H9 (cell line): ENCODE results near the gene ASTN2. TPM values are rescaled to one million over a fixed set of nuclear protein-coding genes. Genes with fewer than 3 reads are reported as not detected.

Source experiments
- DNase-seq: peaks from one replicate; pipeline ENCODE4 v3.0.0-alpha.2; 2017
- H2AFZ ChIP-seq: one replicate; pipeline ENCODE4 v1.6.1; 2013; ENCODE audit warnings: mild to moderate bottlenecking, low read length, control low read depth, moderate library complexity
- H2AK5ac ChIP-seq: 2 replicates; pipeline ENCODE4 v1.6.1; 2013; ENCODE audit warnings: low read length, control low read depth, mixed read lengths; ENCODE audit not compliant: insufficient read length
- H2BK120ac ChIP-seq: one replicate; pipeline ENCODE4 v1.6.1; 2013; ENCODE audit warnings: low read depth, mild to moderate bottlenecking, low read length, control low read depth, inconsistent platforms; ENCODE audit not compliant: poor library complexity, severe bottlenecking
- H2BK12ac ChIP-seq: 2 replicates; pipeline ENCODE4 v1.6.1; 2013; ENCODE audit warnings: low read length, control low read depth, mixed read lengths, low read depth; ENCODE audit not compliant: insufficient read length
- H2BK15ac ChIP-seq: 2 replicates; pipeline ENCODE4 v1.6.1; 2013; ENCODE audit warnings: low read depth, low read length, control low read depth
- H2BK20ac ChIP-seq: one replicate; pipeline ENCODE4 v1.6.1; 2013; ENCODE audit warnings: low read depth, mild to moderate bottlenecking, low read length, control low read depth, inconsistent platforms; ENCODE audit not compliant: poor library complexity, severe bottlenecking
- H2BK5ac ChIP-seq: 2 replicates; pipeline ENCODE4 v1.6.1; 2013; ENCODE audit warnings: low read length, control low read depth, mixed read lengths; ENCODE audit not compliant: insufficient read length
- H3K14ac ChIP-seq: 2 replicates; pipeline ENCODE4 v1.6.1; 2013; ENCODE audit warnings: low read length, control low read depth; ENCODE audit not compliant: insufficient read depth
- H3K18ac ChIP-seq: 2 replicates; pipeline ENCODE4 v1.6.1; 2013; ENCODE audit warnings: low read depth, mild to moderate bottlenecking, mixed read lengths, low read length, control low read depth; ENCODE audit not compliant: insufficient read length
- H3K23ac ChIP-seq: 2 replicates; pipeline ENCODE4 v1.6.1; 2013; ENCODE audit warnings: low read length, control low read depth, mixed read lengths, low read depth; ENCODE audit not compliant: insufficient read length
- H3K23me2 ChIP-seq: 2 replicates; pipeline ENCODE4 v1.6.1; 2013; ENCODE audit warnings: low read depth, mild to moderate bottlenecking, mixed read lengths, low read length, control low read depth; ENCODE audit not compliant: insufficient read length, poor library complexity, severe bottlenecking
- H3K27ac ChIP-seq: 2 replicates; pipeline ENCODE4 v1.5.1; 2013; ENCODE audit warnings: low read length, control low read depth, mixed read lengths, low read depth; ENCODE audit not compliant: insufficient read length
- H3K27me3 ChIP-seq: 2 replicates; pipeline ENCODE4 v1.6.1; 2013; ENCODE audit warnings: low read length, control low read depth, inconsistent platforms; ENCODE audit not compliant: insufficient read depth
- H3K4ac ChIP-seq: 2 replicates; pipeline ENCODE4 v1.6.1; 2013; ENCODE audit warnings: low read depth, mild to moderate bottlenecking, control low read depth, inconsistent platforms, low read length, moderate library complexity
- H3K4me1 ChIP-seq: 2 replicates; pipeline ENCODE4 v1.6.1; 2013; ENCODE audit warnings: low read length, control low read depth, inconsistent platforms; ENCODE audit not compliant: insufficient read depth
- H3K4me2 ChIP-seq: 2 replicates; pipeline ENCODE4 v1.6.1; 2013; ENCODE audit warnings: low read length, control low read depth, mixed read lengths; ENCODE audit not compliant: insufficient read length, insufficient read depth
- H3K56ac ChIP-seq: 2 replicates; pipeline ENCODE4 v1.6.1; 2013; ENCODE audit warnings: low read depth, mild to moderate bottlenecking, mixed read lengths, low read length, control low read depth; ENCODE audit not compliant: insufficient read length
- H3K79me1 ChIP-seq: 2 replicates; pipeline ENCODE4 v1.6.1; 2013; ENCODE audit warnings: low read depth, mild to moderate bottlenecking, moderate library complexity, low read length, control low read depth, inconsistent platforms; ENCODE audit not compliant: insufficient read depth, poor library complexity, severe bottlenecking
- H3K79me2 ChIP-seq: 2 replicates; pipeline ENCODE4 v1.6.1; 2013; ENCODE audit warnings: low read length, control low read depth, inconsistent platforms; ENCODE audit not compliant: insufficient read depth
- H3K9ac ChIP-seq: 2 replicates; pipeline ENCODE4 v1.6.1; 2013; ENCODE audit warnings: low read length, control low read depth, mixed read lengths; ENCODE audit not compliant: insufficient read length; ENCODE audit errors: extremely low read depth
- H3K9me3 ChIP-seq: one replicate; pipeline ENCODE4 v1.6.1; 2013; ENCODE audit warnings: low read depth, low read length, inconsistent platforms; ENCODE audit not compliant: control insufficient read depth
- H3T11ph ChIP-seq: one replicate; pipeline ENCODE4 v1.6.1; 2013; ENCODE audit warnings: mild to moderate bottlenecking, low read length, control low read depth, inconsistent platforms
- H4K20me1 ChIP-seq: one replicate; pipeline ENCODE4 v1.6.1; 2013; ENCODE audit not compliant: control insufficient read depth, insufficient read length, insufficient read depth
- H4K5ac ChIP-seq: 2 replicates; pipeline ENCODE4 v1.6.1; 2013; ENCODE audit warnings: low read depth, mild to moderate bottlenecking, mixed read lengths, low read length, control low read depth; ENCODE audit not compliant: insufficient read length
- H4K8ac ChIP-seq: replicated peaks from 2 replicates; pipeline ENCODE4 v1.6.1; 2013; ENCODE audit warnings: low read length, control low read depth, mixed read lengths, low read depth; ENCODE audit not compliant: insufficient read length
- H4K91ac ChIP-seq: 2 replicates; pipeline ENCODE4 v1.6.1; 2013; ENCODE audit warnings: low read depth, mild to moderate bottlenecking, moderate library complexity, mixed read lengths, low read length, control low read depth; ENCODE audit not compliant: insufficient read length
- H3K27ac Mint-ChIP-seq, 3 experiments: 2 replicates in 2 of 3; 3 replicates in 1 of 3; pipeline ENCODE4 v1.8.0; 2020 to 2021; ENCODE audit warnings: mixed read lengths in 3 of 3, mild to moderate bottlenecking in 1 of 3, moderate library complexity in 1 of 3
- H3K27me3 Mint-ChIP-seq: 2 replicates; pipeline ENCODE4 v1.8.0; 2021; ENCODE audit warnings: low read depth, mild to moderate bottlenecking, moderate library complexity, mixed read lengths
- H3K36me3 Mint-ChIP-seq, 3 experiments: 2 replicates in 2 of 3; 3 replicates in 1 of 3; pipeline ENCODE4 v1.8.0; 2020 to 2021; ENCODE audit warnings: low read depth in 3 of 3, mixed read lengths in 3 of 3; ENCODE audit not compliant: insufficient read depth in 1 of 3
- H3K4me1 Mint-ChIP-seq, 2 experiments: 2 replicates each; pipeline ENCODE4 v1.8.0; 2020; ENCODE audit warnings: mixed read lengths in 2 of 2
- H3K4me3 Mint-ChIP-seq, 2 experiments: 2 replicates in 1 of 2; 3 replicates in 1 of 2; pipeline ENCODE4 v1.8.0; 2020 to 2021; ENCODE audit warnings: mild to moderate bottlenecking in 2 of 2, mixed read lengths in 2 of 2, moderate library complexity in 1 of 2
- H3K9me3 Mint-ChIP-seq, 2 experiments: 2 replicates in 1 of 2; 3 replicates in 1 of 2; pipeline ENCODE4 v1.8.0; 2020; ENCODE audit warnings: mild to moderate bottlenecking in 2 of 2, mixed read lengths in 2 of 2, moderate library complexity in 1 of 2
- CTCF ChIP-seq: fragments of 200-600 bp; sonication (generic); conservative IDR thresholded peaks from 3 replicates; pipeline ENCODE4 v1.8.0; 2021; ENCODE audit warnings: antibody characterized with exemption, mild to moderate bottlenecking
- whole genome bisulfite sequencing: extraction: QIAGEN DNeasy Blood & Tissue Kit; methylation state at CpG from one replicate; pipeline ENCODE4 v1.1.7; 2013; ENCODE audit warnings: missing lambda C conversion rate, low lambda C conversion rate, mixed read lengths; ENCODE audit not compliant: insufficient read length; ENCODE audit errors: extremely low coverage; 5-methylcytosine and 5-hydroxymethylcytosine counted together
- total RNA-seq: library from RNA; stranded (reverse); gene quantifications from 2 replicates; pipeline ENCODE4 v1.2.1, GENCODE V29; 2021

Gene ASTN2
- total RNA-seq, 1 experiment from 2014 or later, result 9.7 TPM

GRCh38 chr9:117211280-117211679, 203.6 kb downstream of the ASTN2 start:
- no peak overlapping the region for H3K23ac ChIP-seq
- H4K8ac ChIP-seq, result no peak overlapping the region
- no peak overlapping the region for H3K27ac ChIP-seq
- no peak overlapping the region for H4K5ac ChIP-seq
- no peak overlapping the region for H2BK20ac ChIP-seq
- H3K79me2 ChIP-seq, result no peaks in the 10 kb centered on the region
- H2AFZ ChIP-seq, result no peak overlapping the region
- H4K20me1 ChIP-seq, result no peaks in the 10 kb centered on the region
- no peak overlapping the region for H3K14ac ChIP-seq
- H3K23me2 ChIP-seq, result no peaks in the 10 kb centered on the region
- no CpG with 5 or more reads among the region's 3 CpGs for WGBS
- Mint-ChIP-seq H3K4me1 (peaks cover 6 to 15% of the 10 kb centered on the region in 2 experiments; a peak in 3 of 4 replicates), H3K4me3 (peak overlapping the region in 1 of 2 experiments; percentile 3; a peak in 1 of 5 replicates), H3K36me3 (peaks cover 0 to 4% (median 3%) of the 10 kb centered on the region in 3 experiments; a peak in 3 of 7 replicates), H3K9me3 (peaks cover 4 to 8% of the 10 kb centered on the region in 2 experiments; a peak in 4 of 5 replicates), H3K27me3 (no peaks in the 10 kb centered on the region; the same call in 1 of the 2 replicates), H3K27ac (peak overlapping the region in 1 of 3 experiments; percentile 48; a peak in 2 of 7 replicates)
- H3K18ac ChIP-seq, result no peak overlapping the region
- no peak overlapping the region for H2BK120ac ChIP-seq
- H3K4ac ChIP-seq, result no peak overlapping the region
- TF ChIP-seq CTCF, result no peak
- no peak overlapping the region for H2BK15ac ChIP-seq
- no peaks in the 10 kb centered on the region for H3K79me1 ChIP-seq
- DNase-seq, result no peak
- H3K27me3 ChIP-seq, result no peaks in the 10 kb centered on the region
- no peak overlapping the region for H3T11ph ChIP-seq
- H3K9ac ChIP-seq, result no peak overlapping the region
- H3K9me3 ChIP-seq, result no peaks in the 10 kb centered on the region
- no peak overlapping the region for H3K56ac ChIP-seq
- H3K4me2 ChIP-seq, result no peak overlapping the region
- no peak overlapping the region for H2AK5ac ChIP-seq
- H4K91ac ChIP-seq, result no peak overlapping the region
- H3K4me1 ChIP-seq, result no peaks in the 10 kb centered on the region; the same call in 1 of the 2 replicates
- no peak overlapping the region for H2BK12ac ChIP-seq
- no peak overlapping the region for H2BK5ac ChIP-seq
